ENCODE results near the gene SH3RF2.

Gene SH3RF2

DNA sequence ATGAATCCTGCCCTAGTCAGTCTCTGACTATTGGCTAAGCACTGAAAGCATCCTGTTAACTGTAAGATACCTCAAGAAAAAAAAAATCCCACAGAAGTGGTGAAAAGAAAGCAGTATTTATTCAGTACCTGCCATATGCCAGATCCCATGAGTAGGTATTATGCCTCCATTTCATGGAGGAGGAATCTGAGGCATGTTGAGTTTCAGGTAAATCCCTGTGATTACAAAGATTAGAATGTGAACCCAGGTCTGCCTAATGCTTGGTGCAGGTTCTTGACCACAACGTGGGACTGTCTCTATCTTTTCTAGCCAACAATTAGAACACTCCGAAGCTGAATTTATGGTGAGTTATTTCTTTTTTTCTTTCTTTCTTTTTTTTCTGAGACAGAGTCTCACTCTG, 30.9 kb downstream of the SH3RF2 start:
- Histone ChIP-seq H3K4me3 (ENCODE audit: low read depth in 1 of 2, low read length in 1 of 2) (no peak overlapping the region), H3K4me1 (ENCODE audit: control insufficient read depth in 1 of 2, insufficient read depth in 1 of 2, low read depth in 1 of 2, low read length in 1 of 2) (no peaks in the 10 kb centered on the region), H3K9me3 (no peaks in the 10 kb centered on the region), H3K27ac (no peak overlapping the region), H3K27me3 (peaks cover 3% of the 10 kb centered on the region), H3K36me3 (no peaks in the 10 kb centered on the region)
- TF ChIP-seq CTCF (IDR thresholded peaks at IDR 0.05) = no peak

DNA sequence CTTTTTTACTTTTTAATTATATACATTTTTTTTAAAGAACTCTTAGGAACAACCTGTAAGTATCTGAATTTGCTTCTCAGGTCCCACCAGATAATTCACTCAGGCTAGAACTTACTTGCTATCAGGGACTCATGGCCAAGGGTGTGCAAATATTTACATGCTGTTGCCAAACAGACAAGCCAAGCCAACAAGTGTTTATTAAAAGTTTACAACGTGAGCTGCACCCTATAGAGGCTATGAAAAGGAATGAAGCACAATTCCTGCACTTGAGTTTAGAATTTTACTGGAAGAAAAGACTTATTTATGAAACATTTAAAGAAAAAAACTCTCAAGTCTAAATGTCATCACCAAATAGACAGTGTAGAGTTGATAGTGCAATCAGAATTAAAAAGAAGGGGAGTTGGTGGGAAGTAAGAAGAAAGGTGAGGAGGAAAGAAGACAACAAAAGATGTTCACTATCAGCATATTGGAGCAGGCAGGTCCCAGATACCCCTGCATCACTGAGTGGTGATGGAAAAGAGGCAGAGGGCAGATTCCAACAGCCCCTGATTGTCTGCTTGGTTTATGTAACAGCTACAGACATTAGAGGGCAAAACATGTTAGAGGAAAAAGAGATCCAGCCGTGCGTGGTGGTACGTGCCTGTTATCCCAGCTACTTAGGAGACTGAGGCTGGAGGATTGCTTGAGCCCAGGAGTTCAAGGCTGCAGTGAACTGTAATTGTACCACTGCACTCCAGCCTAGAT, 32.8 kb downstream of the SH3RF2 start:
- Histone ChIP-seq H3K9me3 (no peaks in the 10 kb centered on the region), H3K27me3 (no peaks in the 10 kb centered on the region), H3K27ac (no peak overlapping the region), H3K4me3 (ENCODE audit: low read depth in 1 of 2, low read length in 1 of 2) (no peak overlapping the region), H3K4me1 (ENCODE audit: control insufficient read depth in 1 of 2, insufficient read depth in 1 of 2, low read depth in 1 of 2, low read length in 1 of 2) (no peaks in the 10 kb centered on the region), H3K36me3 (no peaks in the 10 kb centered on the region)
- no peak for TF ChIP-seq CTCF (IDR thresholded peaks at IDR 0.05)

- Histone ChIP-seq H3K4me3 (ENCODE audit: low read depth in 1 of 2, low read length in 1 of 2) (no peak overlapping the region), H3K9me3 (no peaks in the 10 kb centered on the region), H3K27ac (no peak overlapping the region), H3K4me1 (ENCODE audit: control insufficient read depth in 1 of 2, insufficient read depth in 1 of 2, low read depth in 1 of 2, low read length in 1 of 2) (no peaks in the 10 kb centered on the region), H3K36me3 (no peaks in the 10 kb centered on the region), H3K27me3 (no peaks in the 10 kb centered on the region)
- no peak for TF ChIP-seq CTCF (IDR thresholded peaks at IDR 0.05)
Observed at GRCh38 chr5:145969714-145970092, 33.3 kb downstream of the SH3RF2 start.

DNA sequence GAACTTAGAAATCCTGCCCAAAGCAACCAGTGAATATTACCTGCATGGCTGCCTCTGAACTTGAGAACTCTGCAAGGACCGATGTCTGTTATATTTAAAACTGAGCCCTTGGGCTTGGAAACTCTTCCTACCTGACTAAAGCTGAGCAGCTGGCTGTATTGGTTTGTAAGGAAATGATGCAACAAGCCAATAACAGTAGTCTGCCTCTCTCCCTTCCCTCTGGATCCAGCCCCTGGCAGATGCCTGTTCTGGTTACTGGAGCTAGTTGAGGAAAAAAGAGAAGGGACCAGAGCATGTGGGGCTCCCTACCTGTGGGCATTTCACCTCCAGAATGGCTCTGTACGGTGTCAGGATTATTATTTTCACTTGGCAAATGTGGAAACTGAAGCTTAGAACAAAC, 34.7 kb downstream of the SH3RF2 start:
- no peak overlapping the region for H3K27ac ChIP-seq
- no peaks in the 10 kb centered on the region for H3K36me3 ChIP-seq
- no peak for TF ChIP-seq CTCF (IDR thresholded peaks at IDR 0.05)
- H3K27me3 ChIP-seq = no peaks in the 10 kb centered on the region
- no peaks in the 10 kb centered on the region for H3K4me1 ChIP-seq (ENCODE audit: control insufficient read depth in 1 of 2, insufficient read depth in 1 of 2, low read depth in 1 of 2, low read length in 1 of 2)
- H3K9me3 ChIP-seq = no peaks in the 10 kb centered on the region
- H3K4me3 ChIP-seq (ENCODE audit: low read depth in 1 of 2, low read length in 1 of 2) = no peak overlapping the region

GRCh38 chr5:145971701-145972100, 35.3 kb downstream of the SH3RF2 start:
- Histone ChIP-seq H3K36me3 (no peaks in the 10 kb centered on the region), H3K9me3 (no peaks in the 10 kb centered on the region), H3K4me1 (ENCODE audit: control insufficient read depth in 1 of 2, insufficient read depth in 1 of 2, low read depth in 1 of 2, low read length in 1 of 2) (no peaks in the 10 kb centered on the region), H3K4me3 (ENCODE audit: low read depth in 1 of 2, low read length in 1 of 2) (no peak overlapping the region), H3K27me3 (no peaks in the 10 kb centered on the region), H3K27ac (no peak overlapping the region)
- TF ChIP-seq CTCF (IDR thresholded peaks at IDR 0.05) = no peak
